Measurements from ENCODE around the gene PID1. TPM values are rescaled to one million over a fixed set of nuclear protein-coding genes. Genes with fewer than 3 reads are reported as not detected.

Gene PID1
- total RNA-seq, 1 experiment from 2014 or later = 0.45 TPM

GRCh38 chr2:229118927-229119326 lies 152.2 kb downstream of the PID1 start:
- Histone ChIP-seq H3K27me3 (ENCODE audit: control insufficient read depth, insufficient read depth, low read length) (no peaks in the 10 kb centered on the region), H3K4me3 (ENCODE audit: insufficient read depth, low read depth, low read length) (no peak overlapping the region), H3K36me3 (replicated peaks; ENCODE audit: control insufficient read depth, insufficient read depth, low read length) (no peaks in the 10 kb centered on the region)
- DNase-seq = no peak

GRCh38 chr2:229118336-229118735 lies 152.8 kb downstream of the PID1 start:
- Histone ChIP-seq H3K27me3 (ENCODE audit: control insufficient read depth, insufficient read depth, low read length) (no peaks in the 10 kb centered on the region), H3K36me3 (replicated peaks; ENCODE audit: control insufficient read depth, insufficient read depth, low read length) (no peaks in the 10 kb centered on the region), H3K4me3 (ENCODE audit: insufficient read depth, low read depth, low read length) (no peak overlapping the region)
- no peak for DNase-seq

GRCh38 chr2:229111744-229112143 lies 159.3 kb downstream of the PID1 start:
- Histone ChIP-seq H3K36me3 (replicated peaks; ENCODE audit: control insufficient read depth, insufficient read depth, low read length) (no peaks in the 10 kb centered on the region), H3K27me3 (ENCODE audit: control insufficient read depth, insufficient read depth, low read length) (no peaks in the 10 kb centered on the region), H3K4me3 (ENCODE audit: insufficient read depth, low read depth, low read length) (no peak overlapping the region)
- DNase-seq = no peak

GRCh38 chr2:229109195-229109594 lies 161.9 kb downstream of the PID1 start:
- Histone ChIP-seq H3K36me3 (replicated peaks; ENCODE audit: control insufficient read depth, insufficient read depth, low read length) (no peaks in the 10 kb centered on the region), H3K27me3 (ENCODE audit: control insufficient read depth, insufficient read depth, low read length) (no peaks in the 10 kb centered on the region), H3K4me3 (ENCODE audit: insufficient read depth, low read depth, low read length) (no peak overlapping the region)
- no peak for DNase-seq

- Histone ChIP-seq H3K36me3 (replicated peaks; ENCODE audit: control insufficient read depth, insufficient read depth, low read length) (no peaks in the 10 kb centered on the region), H3K4me3 (ENCODE audit: insufficient read depth, low read depth, low read length) (no peak overlapping the region), H3K27me3 (ENCODE audit: control insufficient read depth, insufficient read depth, low read length) (no peaks in the 10 kb centered on the region)
- no peak for DNase-seq
Observed at GRCh38 chr2:229107601-229108000, 163.5 kb downstream of the PID1 start.

GRCh38 chr2:229104974-229105387 lies 166.1 kb downstream of the PID1 start:
- DNase-seq = no peak
- Histone ChIP-seq H3K36me3 (replicated peaks; ENCODE audit: control insufficient read depth, insufficient read depth, low read length) (no peaks in the 10 kb centered on the region), H3K4me3 (ENCODE audit: insufficient read depth, low read depth, low read length) (no peak overlapping the region), H3K27me3 (ENCODE audit: control insufficient read depth, insufficient read depth, low read length) (no peaks in the 10 kb centered on the region)

- no peak for DNase-seq
- H3K36me3 ChIP-seq (replicated peaks; ENCODE audit: control insufficient read depth, insufficient read depth, low read length) = no peaks in the 10 kb centered on the region
- no peak overlapping the region for H3K4me3 ChIP-seq (ENCODE audit: insufficient read depth, low read depth, low read length)
- no peaks in the 10 kb centered on the region for H3K27me3 ChIP-seq (ENCODE audit: control insufficient read depth, insufficient read depth, low read length)
Observed at GRCh38 chr2:229104025-229104424, 167.1 kb downstream of the PID1 start.

- H3K27me3 ChIP-seq (ENCODE audit: control insufficient read depth, insufficient read depth, low read length) = no peaks in the 10 kb centered on the region
- DNase-seq = no peak
- no peaks in the 10 kb centered on the region for H3K36me3 ChIP-seq (replicated peaks; ENCODE audit: control insufficient read depth, insufficient read depth, low read length)
- H3K4me3 ChIP-seq (ENCODE audit: insufficient read depth, low read depth, low read length) = no peak overlapping the region
Observed at GRCh38 chr2:229101314-229101713, 169.8 kb downstream of the PID1 start.

- DNase-seq = no peak
- Histone ChIP-seq H3K27me3 (ENCODE audit: control insufficient read depth, insufficient read depth, low read length) (no peaks in the 10 kb centered on the region), H3K36me3 (replicated peaks; ENCODE audit: control insufficient read depth, insufficient read depth, low read length) (no peaks in the 10 kb centered on the region), H3K4me3 (ENCODE audit: insufficient read depth, low read depth, low read length) (no peak overlapping the region)
Observed at GRCh38 chr2:229099231-229099630, 171.9 kb downstream of the PID1 start.

- Histone ChIP-seq H3K36me3 (replicated peaks; ENCODE audit: control insufficient read depth, insufficient read depth, low read length) (no peaks in the 10 kb centered on the region), H3K4me3 (ENCODE audit: insufficient read depth, low read depth, low read length) (no peak overlapping the region), H3K27me3 (ENCODE audit: control insufficient read depth, insufficient read depth, low read length) (no peaks in the 10 kb centered on the region)
- no peak for DNase-seq
Observed at GRCh38 chr2:229098801-229099200, 172.3 kb downstream of the PID1 start.

GRCh38 chr2:229096409-229097066 lies 174.5 kb downstream of the PID1 start:
- H3K4me3 ChIP-seq (ENCODE audit: insufficient read depth, low read depth, low read length) = no peak overlapping the region
- no peaks in the 10 kb centered on the region for H3K27me3 ChIP-seq (ENCODE audit: control insufficient read depth, insufficient read depth, low read length)
- H3K36me3 ChIP-seq (replicated peaks; ENCODE audit: control insufficient read depth, insufficient read depth, low read length) = no peaks in the 10 kb centered on the region
- no peak for DNase-seq

GRCh38 chr2:229095472-229095871 lies 175.6 kb downstream of the PID1 start:
- Histone ChIP-seq H3K36me3 (replicated peaks; ENCODE audit: control insufficient read depth, insufficient read depth, low read length) (no peaks in the 10 kb centered on the region), H3K4me3 (ENCODE audit: insufficient read depth, low read depth, low read length) (no peak overlapping the region), H3K27me3 (ENCODE audit: control insufficient read depth, insufficient read depth, low read length) (no peaks in the 10 kb centered on the region)
- no peak for DNase-seq

GRCh38 chr2:229090225-229090624 lies 180.9 kb downstream of the PID1 start:
- H3K27me3 ChIP-seq (ENCODE audit: control insufficient read depth, insufficient read depth, low read length) = no peaks in the 10 kb centered on the region
- no peak for DNase-seq
- H3K4me3 ChIP-seq (ENCODE audit: insufficient read depth, low read depth, low read length) = no peak overlapping the region
- no peaks in the 10 kb centered on the region for H3K36me3 ChIP-seq (replicated peaks; ENCODE audit: control insufficient read depth, insufficient read depth, low read length)

- H3K36me3 ChIP-seq (replicated peaks; ENCODE audit: control insufficient read depth, insufficient read depth, low read length) = no peaks in the 10 kb centered on the region
- H3K4me3 ChIP-seq (ENCODE audit: insufficient read depth, low read depth, low read length) = no peak overlapping the region
- DNase-seq = no peak
- no peaks in the 10 kb centered on the region for H3K27me3 ChIP-seq (ENCODE audit: control insufficient read depth, insufficient read depth, low read length)
Observed at GRCh38 chr2:229089776-229090175, 181.3 kb downstream of the PID1 start.

- no peak for DNase-seq
- Histone ChIP-seq H3K36me3 (replicated peaks; ENCODE audit: control insufficient read depth, insufficient read depth, low read length) (no peaks in the 10 kb centered on the region), H3K27me3 (ENCODE audit: control insufficient read depth, insufficient read depth, low read length) (no peaks in the 10 kb centered on the region), H3K4me3 (ENCODE audit: insufficient read depth, low read depth, low read length) (no peak overlapping the region)
Observed at GRCh38 chr2:229088966-229089700, 182.0 kb downstream of the PID1 start.
